HG03159 (cell line): ENCODE results near the gene TMCO1.
"Not testable (repeated sequence)": the region's sequence is repeated elsewhere in the genome, so short reads cannot be mapped to it uniquely, and the experiment has no call there.

Experiments
- ATAC-seq: cut with Tn5 transposase; IDR thresholded peaks from one replicate; pipeline ENCODE4 v1.9.1; 2021; ENCODE audit warnings: mild to moderate bottlenecking, moderate library complexity; ENCODE audit not compliant: unreplicated experiment

The TMCO1 gene

DNA sequence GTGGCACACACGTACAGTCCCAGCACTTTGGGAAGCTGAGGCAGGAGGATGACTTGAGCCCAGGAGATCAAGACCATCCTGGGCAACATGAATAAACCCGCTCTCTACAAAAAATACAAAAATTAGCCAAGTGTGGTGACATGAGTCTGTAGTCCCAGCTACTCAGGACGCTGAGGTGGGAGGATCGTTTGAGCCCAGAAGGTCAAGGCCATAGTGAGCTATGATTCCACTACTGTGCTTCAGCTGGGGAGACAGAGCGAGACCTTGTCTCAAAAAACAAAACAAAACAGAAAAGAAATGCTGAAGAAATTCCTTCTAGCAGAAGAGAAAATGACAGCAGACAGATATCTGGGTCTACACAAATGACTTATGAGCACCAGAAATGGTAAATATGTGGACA is 80.6 kb downstream of the TMCO1 start:
- no peak for ATAC-seq

DNA sequence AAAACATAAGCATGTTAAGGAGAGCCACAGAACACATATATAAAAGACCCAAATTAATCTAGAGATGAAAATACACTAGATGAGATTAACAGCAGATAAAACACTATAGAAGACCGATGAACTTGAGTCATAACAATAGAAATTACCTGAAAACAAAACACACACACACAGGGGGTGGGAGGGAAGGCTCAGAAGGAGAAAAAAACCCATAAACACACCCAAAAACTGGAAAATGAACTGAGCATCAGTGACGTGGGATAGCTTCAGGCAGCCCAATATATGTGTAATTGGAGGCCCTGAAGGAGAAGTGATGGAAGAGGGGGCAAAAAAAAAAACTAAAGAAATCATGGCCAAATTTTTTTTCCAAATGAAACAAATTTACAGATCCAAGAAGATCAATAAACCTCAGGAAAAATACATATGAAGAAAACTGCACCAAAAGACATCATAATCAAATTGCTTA is 81.7 kb downstream of the TMCO1 start:
- peak; percentile 49 for ATAC-seq

DNA sequence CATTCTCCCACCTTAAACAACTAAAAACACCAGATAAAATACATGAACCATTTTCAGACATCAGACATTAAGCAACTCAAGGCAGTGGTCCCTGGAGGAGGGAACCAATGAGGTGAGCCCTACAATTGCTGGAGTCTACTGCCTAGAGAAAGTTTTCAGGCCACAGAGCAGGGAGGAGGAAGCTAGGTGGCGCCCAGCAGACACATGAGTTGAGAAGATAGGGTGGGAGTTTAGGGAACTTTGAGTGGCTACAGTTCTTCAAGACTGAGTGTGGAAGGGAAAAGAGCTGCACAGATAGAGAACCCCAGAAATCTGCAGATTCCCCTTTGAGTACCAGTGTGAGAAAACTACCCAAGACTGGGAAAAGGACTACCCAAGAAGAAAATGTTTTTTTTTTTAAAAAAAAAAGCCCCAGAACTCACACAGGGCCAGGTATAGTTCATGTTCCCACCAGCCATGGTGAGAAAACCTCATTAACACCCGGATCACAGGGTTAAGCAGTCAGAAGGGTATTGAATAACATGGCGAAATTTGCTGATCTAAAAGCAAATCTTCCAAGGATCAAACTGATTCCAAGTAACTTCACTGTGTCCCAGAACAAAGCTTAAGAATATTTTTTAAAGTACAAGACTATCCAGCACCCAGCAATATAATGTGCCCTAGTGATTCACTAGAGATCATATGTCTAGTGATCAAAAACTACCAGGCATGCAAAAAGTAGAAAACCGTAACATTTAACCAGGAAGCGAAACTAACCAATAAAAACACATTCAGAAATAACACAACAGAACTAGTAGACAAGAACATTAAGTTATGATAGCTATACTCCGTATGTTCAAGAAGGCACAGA is 82.3 kb downstream of the TMCO1 start:
- ATAC-seq, result peak; percentile 66

DNA sequence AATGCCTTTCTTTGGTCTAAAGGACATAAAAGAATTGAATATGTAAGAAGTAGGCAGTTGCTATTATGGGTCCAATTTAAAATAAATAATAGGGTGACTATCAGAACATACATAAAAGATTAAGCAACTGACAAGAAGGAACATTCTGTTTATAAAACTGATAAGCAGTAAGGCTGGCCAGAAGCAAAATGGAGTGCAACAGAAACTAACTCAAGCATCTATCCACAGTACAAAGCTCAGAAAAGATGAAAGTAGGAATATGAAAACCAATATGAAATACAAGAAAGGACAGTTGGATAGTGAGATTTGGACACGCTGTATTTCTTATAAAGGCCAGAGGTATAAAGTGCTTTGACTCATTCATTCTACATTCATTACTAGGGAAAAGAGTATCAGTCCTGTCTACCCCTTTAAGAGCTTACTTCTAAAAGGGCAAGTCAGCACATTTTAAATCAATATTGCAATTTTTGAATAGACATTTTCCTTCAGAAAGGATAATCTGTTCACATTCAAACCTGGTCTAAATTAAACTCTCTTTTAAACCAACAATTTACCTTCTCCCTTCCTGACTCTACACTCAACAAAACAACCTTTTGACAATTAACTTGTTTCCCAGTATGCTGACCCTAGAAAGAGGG is 84.7 kb downstream of the TMCO1 start:
- no peak for ATAC-seq

GRCh38 chr1:165680773-165681172 is 87.9 kb downstream of the TMCO1 start:
- ATAC-seq, result not testable (repeated sequence)

GRCh38 chr1:165680303-165680702 is 88.4 kb downstream of the TMCO1 start:
- no peak for ATAC-seq

DNA sequence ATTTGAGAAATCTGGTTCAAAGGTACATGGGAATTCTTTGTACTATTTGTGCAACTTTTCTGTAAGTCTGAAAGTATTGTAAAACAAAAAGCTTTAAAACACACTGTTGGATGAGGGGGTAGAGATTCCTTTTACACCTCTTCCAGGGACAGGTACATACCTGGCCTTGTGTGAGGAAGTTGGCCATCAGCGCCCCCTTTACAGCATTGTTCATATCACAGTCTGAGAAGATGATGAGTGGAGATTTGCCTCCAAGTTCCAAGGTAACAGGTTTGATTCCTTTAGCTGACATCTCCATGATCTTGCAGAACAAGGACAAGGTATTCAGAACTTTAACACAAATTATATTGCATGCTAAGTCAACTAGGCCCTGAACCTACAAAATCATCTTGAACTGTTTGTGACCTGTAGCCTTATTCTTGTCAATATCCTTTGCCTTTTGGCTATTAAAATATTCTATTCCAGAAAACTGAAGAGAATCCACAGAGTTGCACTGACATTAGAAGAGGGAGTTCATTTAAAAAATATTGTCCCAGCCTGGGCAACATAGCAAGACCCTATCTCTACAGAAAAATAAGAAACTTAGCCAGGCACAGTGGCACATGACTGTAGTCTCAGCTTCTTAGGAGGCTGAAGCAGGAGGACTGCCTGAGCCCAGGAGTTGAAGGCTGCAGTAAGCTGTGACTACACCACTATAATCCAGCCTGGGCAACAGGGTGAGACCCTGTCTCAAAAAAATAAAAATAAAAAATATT is 89.2 kb downstream of the TMCO1 start:
- no peak for ATAC-seq

GRCh38 chr1:165678509-165678908 is 90.2 kb downstream of the TMCO1 start:
- no peak for ATAC-seq
